ENCODE data around the gene GALNT7.

Gene GALNT7

DNA sequence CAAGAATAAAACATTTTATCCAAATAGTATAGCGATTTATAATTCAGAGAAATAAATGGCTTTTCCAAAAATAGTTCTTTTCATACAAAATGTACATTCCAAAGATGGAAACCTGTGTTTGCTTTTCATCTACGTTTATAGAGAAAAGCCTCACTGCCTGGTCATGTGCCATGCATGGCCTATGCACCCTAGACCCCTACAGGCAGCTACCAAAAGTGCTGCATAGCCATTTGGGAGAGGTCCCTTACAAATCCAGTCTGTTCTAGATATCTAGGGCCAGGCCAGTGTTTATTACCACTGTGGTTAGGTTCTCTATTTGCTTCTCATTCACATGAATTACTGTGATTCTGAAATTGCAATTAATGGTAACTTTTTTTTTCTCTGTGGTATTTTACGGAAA, 148.4 kb downstream of the GALNT7 start:
- no peak for DNase-seq

DNA sequence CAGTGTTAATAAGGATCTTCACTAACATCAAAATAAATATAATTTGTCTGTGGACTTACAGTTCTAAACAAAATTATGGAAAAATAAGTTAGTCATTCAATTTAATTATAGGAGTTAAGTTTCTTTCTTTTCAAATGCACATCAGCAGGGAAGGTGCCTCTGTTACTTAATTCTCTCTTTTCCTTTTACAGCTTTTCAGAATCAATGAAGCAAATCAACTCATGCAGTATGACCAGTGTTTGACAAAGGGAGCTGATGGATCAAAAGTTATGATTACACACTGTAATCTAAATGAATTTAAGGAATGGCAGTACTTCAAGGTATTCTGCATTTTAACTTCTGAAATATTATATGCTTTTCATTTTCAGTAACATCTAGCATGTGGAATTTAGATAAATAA, 149.6 kb downstream of the GALNT7 start:
- DNase-seq, result no peak

DNA sequence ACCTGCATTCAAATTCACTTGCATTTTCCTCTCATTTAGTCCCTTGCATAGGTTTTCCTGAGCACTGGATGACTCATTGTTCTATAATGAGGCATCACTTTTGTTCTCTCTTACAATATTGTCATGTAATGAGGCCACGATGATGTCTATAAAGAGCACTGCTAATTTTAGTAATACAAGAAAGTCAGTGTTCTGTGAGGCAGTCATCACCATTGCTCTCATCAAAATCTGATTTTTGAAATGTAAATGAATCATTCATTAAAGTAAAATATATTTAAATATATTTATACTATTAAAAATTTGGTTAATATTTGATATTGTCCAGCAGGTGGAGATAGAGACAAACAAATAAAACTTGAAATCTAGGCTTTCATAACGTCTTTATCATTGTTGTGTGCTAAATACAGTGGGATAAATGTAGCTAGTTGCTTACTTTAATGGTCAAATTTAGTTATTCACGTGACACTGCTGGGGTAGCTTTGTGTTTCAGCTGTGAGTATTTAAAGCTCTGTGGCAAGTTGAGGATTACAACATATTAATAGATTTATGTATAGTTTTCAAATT, 150.1 kb downstream of the GALNT7 start:
- no peak for DNase-seq

DNA sequence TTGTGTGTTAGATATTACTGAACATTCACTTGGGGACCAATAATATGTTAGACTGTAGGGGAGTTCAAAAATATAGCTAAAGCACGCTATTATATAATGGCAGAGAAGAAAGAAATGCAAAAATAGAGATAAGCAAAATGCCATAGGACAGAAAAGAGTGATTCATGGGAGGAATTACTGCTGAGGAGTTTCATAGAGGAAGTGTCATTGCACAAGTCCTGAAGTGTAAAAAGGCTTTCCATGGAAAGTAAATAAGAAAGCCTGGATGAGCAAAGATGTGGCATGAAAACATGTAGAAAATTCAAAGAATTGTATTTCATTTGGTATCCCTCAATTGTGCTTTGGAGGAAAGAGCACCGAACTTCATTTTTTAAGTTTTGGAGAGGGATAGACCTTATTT, 151.1 kb downstream of the GALNT7 start:
- no peak for DNase-seq

DNA sequence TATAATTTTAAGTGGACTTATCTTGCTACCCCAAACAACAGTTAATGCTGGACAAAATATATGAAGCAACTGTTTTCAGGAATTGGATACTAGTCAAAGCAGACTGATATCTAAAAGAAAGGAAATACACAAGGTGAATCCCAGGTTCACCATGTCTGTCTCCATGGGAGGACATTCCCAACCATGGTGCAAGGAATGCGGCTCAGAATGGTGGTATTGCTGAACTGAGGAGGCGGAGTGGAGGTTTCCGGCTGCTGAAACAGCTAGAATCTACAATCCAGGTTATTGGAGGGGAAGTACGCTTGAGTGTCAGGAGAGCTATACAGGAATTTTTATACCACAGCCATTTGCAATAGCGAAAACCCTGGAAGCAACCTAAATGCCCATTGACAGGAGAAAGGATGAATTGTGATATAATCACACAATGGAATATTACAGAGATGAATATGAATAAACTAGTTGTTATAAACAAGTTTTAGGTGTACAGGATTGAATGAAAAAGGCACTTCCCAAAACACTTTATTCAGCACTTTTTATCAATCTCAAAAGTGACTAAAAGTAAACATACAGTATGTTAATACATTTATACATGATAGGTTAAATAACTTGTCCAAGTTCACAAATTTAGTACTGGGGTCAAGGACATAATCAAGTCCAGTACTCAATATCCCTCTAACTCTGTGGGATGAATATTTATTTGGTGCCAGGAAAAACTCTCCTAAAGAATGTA, 156.6 kb downstream of the GALNT7 start:
- DNase-seq, result no peak

DNA sequence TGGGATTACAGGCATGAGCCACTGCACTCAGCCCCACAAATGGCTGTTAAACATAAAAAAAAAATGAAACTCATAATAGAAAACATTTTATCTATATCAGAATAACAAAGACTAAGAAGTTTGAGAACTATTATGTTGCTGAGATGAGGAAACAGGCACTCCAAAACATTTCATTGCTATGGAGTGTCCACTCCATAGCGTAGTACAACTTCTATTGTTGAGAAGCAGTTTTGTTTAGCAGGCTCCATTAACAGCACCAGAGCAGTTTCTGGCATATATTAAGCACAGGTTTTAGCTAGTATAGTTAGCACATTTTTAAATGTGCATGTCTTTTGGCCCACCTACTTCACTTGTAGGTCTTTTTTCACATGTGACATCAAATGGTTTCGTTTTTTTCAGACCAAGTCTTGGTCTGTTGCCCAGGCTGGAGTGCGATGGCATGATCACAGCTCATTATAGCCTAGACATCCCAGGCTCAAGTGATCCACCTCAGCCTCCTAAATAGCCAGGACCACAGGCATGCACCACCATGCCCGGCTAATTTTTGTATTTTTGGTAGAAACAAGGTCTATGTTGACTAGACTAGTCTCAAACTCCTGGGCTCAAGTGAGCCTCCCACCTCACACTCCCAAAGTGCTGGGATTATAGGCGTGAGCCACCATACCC, 159.8 kb downstream of the GALNT7 start:
- DNase-seq, result no peak

DNA sequence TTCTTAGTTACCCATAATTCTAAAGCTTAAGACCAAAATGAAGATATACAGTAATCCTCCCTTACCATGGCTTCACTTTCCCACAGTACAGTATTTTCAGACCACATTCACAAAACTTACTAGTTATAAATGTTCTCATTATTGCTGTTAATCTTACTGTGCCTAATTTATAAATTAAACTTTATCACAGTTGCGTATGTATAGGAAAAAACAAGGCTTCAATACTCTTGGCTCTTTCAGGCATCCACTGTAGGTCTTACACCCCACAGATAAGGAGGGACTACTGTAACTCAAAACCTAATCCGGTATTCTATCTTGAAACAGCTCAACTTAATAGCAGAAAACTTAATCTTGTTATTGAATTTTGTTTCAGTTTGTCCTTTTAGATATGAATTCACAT, 162.0 kb downstream of the GALNT7 start:
- DNase-seq, result no peak

DNA sequence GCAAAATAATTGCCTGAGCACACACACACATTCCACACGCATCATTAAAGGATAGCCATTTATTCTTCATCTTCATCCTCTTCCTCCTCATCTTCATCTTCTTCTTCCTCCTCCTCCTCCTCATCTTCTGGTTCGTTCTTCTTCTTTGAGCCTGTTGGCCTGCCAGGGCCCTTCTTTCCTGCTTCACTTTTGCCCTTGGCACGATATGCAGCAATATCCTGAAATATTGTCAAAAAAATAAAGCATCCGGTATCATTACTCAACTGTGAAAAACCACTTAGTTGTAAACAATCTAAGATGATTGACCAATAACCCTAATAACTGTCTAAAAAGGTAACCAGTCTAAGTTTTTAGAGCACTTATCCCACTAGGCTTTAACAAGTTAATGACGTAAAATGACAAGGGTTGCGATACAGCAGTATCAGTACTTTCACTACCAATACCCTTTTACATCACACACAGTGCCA, 163.4 kb downstream of the GALNT7 start:
- no peak for DNase-seq

DNA sequence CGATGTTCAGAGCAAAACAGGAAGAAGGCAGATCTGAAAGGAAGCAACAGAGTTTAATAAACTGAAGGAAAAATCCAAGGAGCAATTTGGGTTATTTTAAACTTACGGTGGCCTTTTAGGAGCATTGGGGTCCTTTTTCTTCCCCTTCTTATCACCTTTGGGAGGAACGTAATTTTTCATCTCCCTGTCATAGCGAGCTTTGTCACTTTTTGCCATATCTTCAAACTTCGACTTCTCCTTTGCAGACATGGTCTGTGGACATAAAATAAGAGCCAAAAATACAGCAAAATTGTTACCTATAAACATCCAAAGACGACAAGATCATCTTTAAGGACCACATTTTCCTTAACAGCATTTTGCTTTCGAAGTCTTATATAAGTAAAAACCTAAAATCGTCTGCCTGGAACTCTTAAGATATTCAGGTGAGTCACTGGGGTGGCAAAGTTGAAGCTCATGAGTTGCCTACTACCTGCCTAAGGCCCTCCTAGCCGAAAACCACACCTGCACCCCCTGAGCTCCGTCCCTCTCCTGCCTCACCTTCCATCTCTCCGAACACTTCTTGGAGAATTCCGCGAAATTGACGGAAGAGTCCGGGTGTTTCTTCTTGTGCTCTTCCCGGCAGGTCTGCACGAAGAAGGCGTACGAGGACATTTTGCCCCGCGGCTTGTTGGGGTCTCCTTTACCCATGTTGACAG, 164.5 kb downstream of the GALNT7 start:
- no peak for DNase-seq

DNA sequence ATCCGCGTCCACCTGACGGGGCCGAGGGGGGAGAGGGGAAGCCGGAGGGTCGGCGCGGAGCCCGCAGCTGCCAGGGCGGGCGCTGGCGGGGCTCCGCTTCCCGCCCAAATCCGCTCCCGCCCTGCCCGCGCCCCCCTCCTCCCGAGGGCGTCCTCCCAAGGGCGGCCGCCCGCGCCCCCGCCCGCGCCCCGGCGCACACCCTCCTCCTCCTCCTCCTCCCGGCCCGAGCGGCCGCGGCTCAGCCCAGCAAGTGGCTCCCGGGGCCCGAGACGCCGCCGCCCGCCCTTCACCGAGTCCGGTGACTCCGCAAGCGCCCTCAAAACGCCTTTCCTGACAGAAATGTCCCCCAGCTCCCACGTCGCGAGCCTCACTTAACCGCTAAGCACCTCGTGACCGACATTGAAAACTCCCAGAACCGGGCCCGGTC, 165.1 kb downstream of the GALNT7 start:
- DNase-seq, result peak; percentile 37

DNA sequence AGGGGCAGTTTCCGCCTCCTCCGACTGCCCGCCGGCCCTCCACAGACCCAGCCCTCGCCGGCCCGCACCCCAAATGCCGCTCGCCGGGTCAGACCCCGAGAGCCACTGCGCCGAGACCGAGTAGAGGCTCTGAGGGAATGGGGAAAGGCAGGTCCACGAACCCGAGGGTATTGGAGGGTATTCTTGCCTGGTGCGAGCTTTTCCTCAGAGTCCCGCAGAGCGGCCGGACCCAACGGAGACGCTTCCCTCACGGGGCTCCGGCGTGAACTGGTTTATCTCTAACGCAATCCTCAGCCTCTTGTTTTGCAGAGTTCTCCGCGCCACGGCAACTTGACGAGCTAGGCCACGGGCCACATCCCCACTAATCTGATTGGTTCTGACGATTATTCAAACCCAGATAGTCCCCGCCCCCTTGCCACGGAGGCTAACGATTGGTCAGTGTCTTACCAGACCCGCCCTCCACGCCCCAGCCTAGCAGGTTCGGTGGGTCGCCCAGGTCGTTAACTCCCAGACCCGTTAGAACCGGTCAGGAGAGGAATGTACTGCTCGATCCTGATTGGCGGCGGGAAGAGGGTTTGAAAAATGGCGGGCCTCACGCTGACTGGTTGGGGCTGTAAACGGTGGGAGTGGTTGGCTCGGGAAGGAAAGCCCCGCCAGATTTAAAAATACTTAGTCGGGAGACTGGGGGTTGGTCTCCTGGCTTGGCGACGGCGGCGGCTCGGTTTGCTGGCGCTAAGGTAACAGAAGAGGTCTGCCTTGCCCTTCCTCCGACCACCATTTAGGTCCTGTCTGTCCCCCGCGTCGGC, 165.7 kb downstream of the GALNT7 start, which contains the start of gene HMGB2:
Gene HMGB2, minus strand, starts transcription at position 274 of the 806 bp plus-strand sequence. CDS start 709 bp downstream, outside the sequence.
- peak; percentile 66 for DNase-seq

DNA sequence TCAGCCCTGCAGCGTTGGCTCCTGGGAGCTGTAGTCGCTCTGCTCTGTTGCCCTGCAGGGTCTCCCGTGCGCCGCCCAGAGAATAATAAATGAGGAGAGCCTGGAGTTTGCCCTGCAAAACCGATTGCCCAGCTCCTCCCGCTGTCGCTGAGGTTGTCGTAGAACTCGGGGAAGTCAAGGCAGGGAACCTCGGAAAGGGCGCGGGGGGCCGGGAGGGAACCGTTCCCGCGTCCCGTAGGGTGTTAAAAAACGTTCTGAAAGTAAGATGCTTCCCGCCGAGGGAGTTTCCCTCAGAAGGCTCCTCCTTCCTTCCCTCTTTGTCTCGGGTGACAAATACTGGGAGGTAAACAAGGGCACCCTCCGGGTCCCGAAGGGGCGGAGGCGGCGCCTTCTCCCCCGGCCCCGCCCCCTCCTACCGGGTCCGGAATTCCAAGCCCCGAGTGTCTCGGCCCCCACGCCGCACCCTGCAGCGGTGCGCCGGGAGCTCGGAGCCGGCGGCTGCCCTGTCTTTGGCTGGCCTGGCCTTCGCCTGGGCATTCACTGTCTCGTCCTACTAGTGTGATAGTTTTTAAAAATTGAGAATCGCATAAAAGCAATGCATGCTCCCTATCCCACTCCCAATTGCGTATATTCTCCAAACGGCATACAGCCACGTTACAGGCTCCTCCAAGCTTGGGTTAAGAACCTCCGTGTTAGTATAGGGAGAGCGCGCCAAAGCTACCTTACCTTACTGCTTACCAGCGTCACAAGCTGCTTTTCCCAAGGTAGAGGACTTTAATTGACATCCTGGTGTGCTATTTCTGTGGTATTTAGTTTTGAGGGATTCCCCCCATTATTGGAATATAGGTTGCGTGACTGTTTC, 166.5 kb downstream of the GALNT7 start:
- DNase-seq, result no peak

DNA sequence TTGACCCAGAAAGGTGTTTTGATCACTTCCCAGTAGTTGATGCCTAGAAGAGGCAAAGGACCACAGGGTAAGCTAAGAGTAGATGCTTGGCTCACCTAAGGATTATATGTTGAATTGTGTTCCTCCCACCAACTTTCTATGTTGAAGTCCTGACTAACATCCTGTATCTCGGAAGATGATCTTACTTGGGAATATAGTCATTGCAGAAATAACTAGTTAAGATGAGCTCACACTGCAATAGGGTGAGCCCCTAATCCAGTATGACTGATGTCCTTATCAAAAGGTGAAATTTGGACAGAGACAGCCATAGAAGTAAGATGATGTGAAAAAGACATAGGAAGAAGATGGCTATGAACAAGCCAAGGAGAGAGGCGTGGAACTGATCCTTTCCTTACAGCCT, 168.9 kb downstream of the GALNT7 start:
- no peak for DNase-seq

DNA sequence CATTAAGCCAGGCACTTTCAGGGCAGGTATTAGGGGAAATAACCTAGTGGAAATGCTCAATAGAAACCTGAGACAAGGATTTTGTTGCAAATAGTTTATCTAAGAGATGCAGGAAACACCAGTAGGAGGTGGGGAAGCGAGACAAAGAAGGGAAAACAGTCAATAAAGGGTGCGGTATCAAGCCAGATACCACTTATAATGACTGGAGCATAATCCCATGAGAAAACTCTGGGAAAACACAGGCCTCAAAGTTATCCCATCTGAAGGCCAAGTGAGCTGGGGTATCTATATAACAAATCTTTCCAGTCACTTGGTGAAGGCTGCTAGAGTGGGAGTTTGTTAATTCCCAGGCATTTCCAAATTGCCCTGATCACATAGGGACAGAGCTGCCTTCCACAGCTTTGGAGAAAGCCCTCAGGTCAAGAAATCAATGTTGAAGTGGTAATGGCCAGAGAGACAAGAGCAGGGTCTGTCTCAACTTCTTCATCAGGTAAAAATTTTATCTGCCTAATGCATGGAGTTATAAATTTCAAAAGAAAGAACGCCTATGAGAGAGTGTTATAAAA, 175.3 kb downstream of the GALNT7 start:
- no peak for DNase-seq

DNA sequence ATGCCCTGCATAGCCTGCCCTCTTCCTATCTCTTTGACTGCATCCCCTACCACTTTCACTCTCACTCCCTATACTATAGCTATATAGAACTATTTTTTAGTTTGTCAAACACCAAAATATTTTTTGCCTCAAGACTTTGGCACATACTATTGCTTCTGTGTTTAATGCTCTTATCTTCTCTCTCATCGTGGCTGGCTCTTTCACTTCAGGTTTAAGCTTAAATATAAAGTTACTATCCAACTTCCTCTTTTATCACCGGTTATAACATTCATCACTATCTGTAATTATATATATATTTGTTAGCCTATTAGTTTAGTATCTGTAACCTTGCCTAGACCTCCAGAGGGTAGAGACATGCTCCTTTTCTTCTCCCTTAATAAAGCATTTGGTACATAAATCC, 177.0 kb downstream of the GALNT7 start:
- DNase-seq, result no peak

DNA sequence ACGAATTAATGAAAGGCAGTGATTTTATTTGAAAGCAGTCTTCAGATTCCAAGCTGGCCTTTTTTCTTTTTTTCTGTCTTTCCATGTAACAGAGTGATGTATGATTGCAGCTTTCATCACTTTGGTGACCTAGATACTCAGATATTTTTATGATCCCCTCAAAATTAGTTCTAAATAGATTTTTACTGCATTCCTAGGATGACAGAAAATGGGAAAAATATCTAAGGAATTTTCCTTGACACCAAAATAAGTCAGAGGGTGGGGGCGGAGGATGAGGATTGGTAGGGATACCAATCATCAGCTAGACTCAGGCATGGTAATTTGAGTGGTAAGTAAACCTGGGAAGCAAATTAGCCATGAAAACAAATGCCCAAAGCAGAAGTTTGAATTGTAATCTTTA, 177.5 kb downstream of the GALNT7 start:
- no peak for DNase-seq

DNA sequence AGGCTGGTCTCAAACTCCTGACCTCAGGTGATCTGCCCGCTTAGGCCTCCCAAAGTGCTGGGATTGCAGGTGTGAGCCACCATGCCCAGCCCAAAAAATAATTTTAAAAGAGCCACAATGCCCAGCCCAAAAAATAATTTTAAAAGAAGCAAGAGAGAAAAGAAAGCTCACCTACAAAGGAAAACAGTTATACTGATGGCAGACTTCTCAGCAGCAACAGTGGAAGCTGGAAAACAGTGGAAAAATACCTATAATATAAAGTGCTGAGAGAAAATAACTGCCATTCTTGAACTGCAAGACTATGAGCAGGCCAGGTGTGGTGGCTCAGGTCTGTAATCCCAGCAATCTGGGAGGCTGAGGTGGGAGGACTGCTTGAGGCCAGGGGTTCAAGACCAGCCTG, 178.9 kb downstream of the GALNT7 start:
- no peak for DNase-seq

DNA sequence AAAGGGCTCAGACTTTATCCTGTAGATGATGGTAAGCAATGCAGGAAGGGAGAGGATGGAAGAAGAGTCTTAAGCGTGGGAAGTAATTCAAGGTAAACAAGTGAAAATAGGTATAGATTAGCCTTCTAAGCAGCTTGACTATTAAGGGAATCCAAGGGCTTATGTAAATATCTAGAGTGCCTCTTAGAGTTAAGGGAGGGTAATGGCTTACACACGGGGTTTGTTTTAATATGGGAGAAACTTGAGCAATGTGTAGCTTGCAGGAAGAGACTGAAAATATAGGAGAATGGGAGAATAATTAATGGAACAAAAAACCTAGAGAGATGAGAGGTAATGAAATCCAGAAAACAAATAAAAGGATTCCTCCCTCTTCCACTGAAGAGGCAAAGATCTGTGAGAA, 189.3 kb downstream of the GALNT7 start:
- DNase-seq, result no peak

DNA sequence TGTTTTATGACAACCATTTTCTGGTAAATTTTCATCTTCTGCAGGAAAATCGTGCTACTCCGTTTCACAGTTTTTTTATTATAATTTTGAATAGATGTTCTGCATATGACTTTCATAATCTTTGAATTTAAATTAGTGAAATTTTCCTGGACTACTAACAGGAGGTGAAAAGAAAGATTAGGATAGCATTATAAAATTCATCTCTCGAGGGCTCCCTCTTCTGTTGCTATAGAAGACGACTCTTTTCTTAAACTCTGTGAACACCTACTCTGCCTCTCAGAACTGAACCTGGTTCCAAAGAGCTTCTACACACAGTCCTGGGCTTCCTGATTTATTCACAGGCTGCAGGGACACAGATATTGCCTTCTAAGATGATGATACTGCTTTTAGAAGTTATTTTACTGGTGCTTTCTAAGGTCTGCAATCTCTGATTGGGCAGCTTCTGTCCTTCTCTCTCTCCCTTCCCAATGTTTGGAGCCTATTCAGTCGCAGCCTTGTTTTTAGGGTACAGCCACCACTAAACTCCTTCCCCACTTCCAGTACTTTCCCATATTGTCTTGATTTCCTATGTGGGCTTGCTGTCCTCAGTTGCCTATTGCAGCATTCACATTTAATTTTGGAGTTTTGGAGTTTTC, 192.1 kb downstream of the GALNT7 start:
- no peak for DNase-seq

DNA sequence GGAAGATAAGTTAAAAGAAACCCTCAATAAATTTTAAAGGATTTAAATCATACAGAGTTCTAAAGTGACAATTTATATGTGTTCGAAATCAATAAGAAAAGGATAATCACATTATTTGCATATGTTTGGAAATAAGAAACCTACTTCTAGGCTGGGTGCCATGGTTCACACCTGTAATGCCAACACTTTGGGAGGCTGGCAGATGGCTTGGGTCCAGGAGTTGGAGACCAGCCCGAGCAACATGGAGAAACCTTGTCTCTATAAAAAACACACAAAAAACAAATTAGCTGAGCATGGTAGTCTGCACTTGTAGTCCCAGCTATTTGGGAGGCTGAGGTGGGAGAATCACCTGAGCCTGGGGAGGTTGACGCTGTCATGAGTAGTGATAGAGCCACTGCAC, 194.1 kb downstream of the GALNT7 start:
- DNase-seq, result no peak

Data from cortex of kidney (tissue), 1 donor.